SK-N-MC (cell line): Measurements from ENCODE around the gene MACROD2.

Experiments used
- EZH2 ChIP-seq: fragments of 200-600 bp; sonication (generic); IDR thresholded peaks from one replicate; pipeline ENCODE4 v1.6.1; 2017; ENCODE audit warnings: antibody characterized with exemption
- POLR2AphosphoS5 ChIP-seq: IDR thresholded peaks from 2 replicates; pipeline ENCODE4 v1.6.1; 2012; ENCODE audit warnings: mild to moderate bottlenecking, low read depth, low read length, borderline replicate concordance

GRCh38 chr20:14959506-14960475 lies 964.5 kb downstream of the MACROD2 start:
- no peak for TF ChIP-seq POLR2AphosphoS5
- no peak for TF ChIP-seq EZH2
